ENCODE data around the gene HIF3A.

HIF3A gene

GRCh38 chr19:46344363-46344762 lies 47.5 kb downstream of the HIF3A start:
- H3K36me3 Mint-ChIP-seq (ENCODE audit: low read depth): peaks cover 25% of the 10 kb centered on the region
- no peak for TF ChIP-seq CTCF (IDR thresholded peaks at IDR 0.05; ENCODE audit: unreplicated experiment in 3 of 3)
- H3K27me3 Mint-ChIP-seq (ENCODE audit: low read depth): no peaks in the 10 kb centered on the region
- H3K4me3 Mint-ChIP-seq: peak overlapping the region; percentile 3 to 70 (median 27)
- no peaks in the 10 kb centered on the region for H3K9me3 Mint-ChIP-seq
- H3K4me1 Mint-ChIP-seq: peaks cover 25% of the 10 kb centered on the region
- peak overlapping the region in 2 of 3 experiments; percentile 10 to 15 for H3K27ac Mint-ChIP-seq

- H3K4me1 Mint-ChIP-seq: peaks cover 29% of the 10 kb centered on the region
- no peak for TF ChIP-seq CTCF (IDR thresholded peaks at IDR 0.05; ENCODE audit: unreplicated experiment in 3 of 3)
- H3K36me3 Mint-ChIP-seq (ENCODE audit: low read depth): peaks cover 21% of the 10 kb centered on the region
- no peaks in the 10 kb centered on the region for H3K27me3 Mint-ChIP-seq (ENCODE audit: low read depth)
- H3K4me3 Mint-ChIP-seq: peak overlapping the region; percentile 97 to 98 (median 98)
- H3K27ac Mint-ChIP-seq: peak overlapping the region; percentile 18 to 84 (median 29)
- H3K9me3 Mint-ChIP-seq: no peaks in the 10 kb centered on the region
Measured at GRCh38 chr19:46345157-46345556, 48.3 kb downstream of the HIF3A start.

- TF ChIP-seq CTCF (IDR thresholded peaks at IDR 0.05; ENCODE audit: unreplicated experiment in 3 of 3): peak; percentile 62 to 88 (median 68)
- Mint-ChIP-seq H3K36me3 (ENCODE audit: low read depth) (peaks cover 5% of the 10 kb centered on the region), H3K27me3 (ENCODE audit: low read depth) (no peaks in the 10 kb centered on the region), H3K9me3 (no peaks in the 10 kb centered on the region), H3K27ac (peak within 1 kb of the TSS; percentile 84 to 96 (median 90)), H3K4me3 (peak within 1 kb of the TSS; percentile 97 to 98 (median 98)), H3K4me1 (peaks cover 38% of the 10 kb centered on the region)
Measured at GRCh38 chr19:46346821-46347571, 50.2 kb downstream of the HIF3A start, which contains the start of gene PPP5C. Gene PPP5C (plus strand): TSS chr19:46347087. CDS start chr19:46347097, 10 bp downstream.

DNA sequence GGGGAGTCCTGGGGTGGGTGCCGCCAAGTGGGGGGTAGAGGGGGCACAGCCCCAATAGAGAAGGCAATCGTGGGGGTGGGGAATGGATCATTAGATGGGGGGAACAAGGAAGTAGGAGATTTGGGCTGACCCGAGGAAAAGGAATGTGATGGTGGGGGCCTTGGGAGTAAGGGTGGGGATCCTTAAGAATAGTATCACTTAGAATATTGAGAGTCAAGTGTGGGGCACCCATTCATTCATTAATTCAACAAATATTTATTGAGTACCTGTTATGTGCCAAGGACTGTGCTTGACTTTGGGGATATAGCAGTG lies 50.7 kb downstream of the HIF3A start:
- peaks cover 40% of the 10 kb centered on the region for H3K4me1 Mint-ChIP-seq
- H3K36me3 Mint-ChIP-seq (ENCODE audit: low read depth): peaks cover 3% of the 10 kb centered on the region
- peak overlapping the region; percentile 84 to 96 (median 90) for H3K27ac Mint-ChIP-seq

GRCh38 chr19:46347985-46348384 lies 51.1 kb downstream of the HIF3A start:
- Mint-ChIP-seq H3K9me3 (no peaks in the 10 kb centered on the region), H3K27ac (peak overlapping the region in 1 of 3 experiments; percentile 84), H3K4me3 (peak overlapping the region; percentile 97 to 98 (median 98)), H3K27me3 (ENCODE audit: low read depth) (no peaks in the 10 kb centered on the region), H3K4me1 (peaks cover 40% of the 10 kb centered on the region), H3K36me3 (ENCODE audit: low read depth) (peaks cover 3% of the 10 kb centered on the region)
- TF ChIP-seq CTCF (IDR thresholded peaks at IDR 0.05; ENCODE audit: unreplicated experiment in 3 of 3): no peak

More for the DNA sequence above, 50.7 kb downstream of the HIF3A start:
- Mint-ChIP-seq H3K27me3 (ENCODE audit: low read depth) (no peaks in the 10 kb centered on the region), H3K4me3 (peak overlapping the region; percentile 97 to 98 (median 98)), H3K9me3 (no peaks in the 10 kb centered on the region)
- TF ChIP-seq CTCF (IDR thresholded peaks at IDR 0.05; ENCODE audit: unreplicated experiment in 3 of 3): peak in 1 of 3 experiments; percentile 4
